Body of pancreas (tissue), 4 donors: ENCODE measurements around the gene HOXB3. TPM values are rescaled to one million over a fixed set of nuclear protein-coding genes. Genes with fewer than 3 reads are reported as not detected.

ENCODE experiments used
- ATAC-seq: fragments of 150-250 bp; one replicate; pipeline ENCODE4 v1.9.1; 2016
- DNase-seq, 4 donors: peaks; one replicate each; pipeline ENCODE4 v3.0.0-alpha.2; 2019
- H3K27ac ChIP-seq, 4 donors: fragments of 200-600 bp; sonication (generic); 1 replicate in 3 of 4; 2 replicates in 1 of 4; pipeline versions ENCODE4 v1.5.1 to v1.6.1; 2016 to 2019; ENCODE audit warnings: mild to moderate bottlenecking in 1 of 4, mixed read lengths in 1 of 4, moderate library complexity in 1 of 4
- H3K27me3 ChIP-seq, 2 donors: fragments of 200-600 bp; sonication (generic); one replicate each; pipeline ENCODE4 v1.6.0; 2016; ENCODE audit warnings: mild to moderate bottlenecking in 1 of 2
- H3K36me3 ChIP-seq, 2 donors: fragments of 200-600 bp; sonication (generic); replicated peaks in 1 of 2; 2 replicates each; pipeline ENCODE4 v1.5.1; 2016; ENCODE audit warnings: low read depth in 2 of 2; ENCODE audit not compliant: insufficient read depth in 1 of 2
- H3K4me1 ChIP-seq: fragments of 200-600 bp; sonication (generic); one replicate; pipeline ENCODE4 v1.6.0; 2016
- H3K4me3 ChIP-seq, 2 donors: fragments of 200-600 bp; sonication (generic); 1 replicate in 1 of 2; 2 replicates in 1 of 2; pipeline ENCODE4 v1.5.1; 2016 to 2019
- H3K9me3 ChIP-seq, 3 donors: fragments of 200-600 bp; sonication (generic); 1 replicate in 2 of 3; 2 replicates in 1 of 3; pipeline ENCODE4 v1.5.1; 2016
- POLR2A ChIP-seq, 3 donors: fragments of 450-650 bp; IDR thresholded peaks; one replicate each; pipeline ENCODE4 v1.6.1; 2016; ENCODE audit warnings: antibody characterized with exemption in 3 of 3, mild to moderate bottlenecking in 2 of 3
- WGBS, 2 donors: methylation state at CpG; one replicate each; pipeline ENCODE4 v1.1.5; 2017; 5-methylcytosine and 5-hydroxymethylcytosine counted together
- intact Hi-C: fragments of 100-400 bp; cut with DNase I; formaldehyde crosslinking; loops from one replicate; pipeline ENCODE4 v1.15.1; 2023
- total RNA-seq, 2 donors: library from RNA; depleted of rRNA; stranded (reverse); fragments of >200 nt; gene quantifications; one replicate each; pipeline ENCODE4 v1.1.0, GENCODE V29; 2016
- TF ChIP-seq, protein P1 (sequence below), 7 experiments: fragments of 450-650 bp in 4 of 7; fragments of 200-600 bp in 3 of 7; sonication (generic) in 3 of 7; IDR thresholded peaks; one replicate each; pipeline ENCODE4 v1.5.1; 2016 to 2019; ENCODE audit warnings: antibody characterized with exemption in 7 of 7

The HOXB3 gene
- total RNA-seq, 2 donors from 2014 or later = 2.9 TPM; not detected in 1

DNA sequence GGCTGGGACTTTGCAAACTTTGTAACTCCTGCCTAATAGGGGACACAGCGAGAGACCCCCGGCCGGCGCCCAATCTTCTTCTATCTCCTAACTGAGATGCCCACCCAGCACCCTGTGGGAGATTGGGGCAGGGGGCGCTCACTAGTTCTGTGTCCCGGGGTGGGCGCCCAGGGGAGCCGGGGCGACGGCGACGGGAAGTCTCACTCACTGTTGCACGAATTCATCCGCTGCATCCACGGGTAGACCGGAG, 7.4 kb upstream of the HOXB3 start:
- intact Hi-C loops = no loop called here
- no peaks in the 10 kb centered on the region for H3K36me3 ChIP-seq
- no peaks in the 10 kb centered on the region for H3K9me3 ChIP-seq
- H3K4me3 ChIP-seq = no peak overlapping the region
- peak overlapping the region in 2 of 4 donors; percentile 8 to 50 for H3K27ac ChIP-seq
- no peak for ATAC-seq
- 2 to 4% methylated on average over 5 to 16 of the region's 16 CpGs for WGBS, 2 donors
- peaks cover 8 to 83% of the 10 kb centered on the region in 2 donors for H3K27me3 ChIP-seq
- peaks cover 46% of the 10 kb centered on the region for H3K4me1 ChIP-seq
- DNase-seq = no peak
- TF ChIP-seq POLR2A (IDR thresholded peaks at IDR 0.05) = no peak
- TF ChIP-seq, protein P1, sequence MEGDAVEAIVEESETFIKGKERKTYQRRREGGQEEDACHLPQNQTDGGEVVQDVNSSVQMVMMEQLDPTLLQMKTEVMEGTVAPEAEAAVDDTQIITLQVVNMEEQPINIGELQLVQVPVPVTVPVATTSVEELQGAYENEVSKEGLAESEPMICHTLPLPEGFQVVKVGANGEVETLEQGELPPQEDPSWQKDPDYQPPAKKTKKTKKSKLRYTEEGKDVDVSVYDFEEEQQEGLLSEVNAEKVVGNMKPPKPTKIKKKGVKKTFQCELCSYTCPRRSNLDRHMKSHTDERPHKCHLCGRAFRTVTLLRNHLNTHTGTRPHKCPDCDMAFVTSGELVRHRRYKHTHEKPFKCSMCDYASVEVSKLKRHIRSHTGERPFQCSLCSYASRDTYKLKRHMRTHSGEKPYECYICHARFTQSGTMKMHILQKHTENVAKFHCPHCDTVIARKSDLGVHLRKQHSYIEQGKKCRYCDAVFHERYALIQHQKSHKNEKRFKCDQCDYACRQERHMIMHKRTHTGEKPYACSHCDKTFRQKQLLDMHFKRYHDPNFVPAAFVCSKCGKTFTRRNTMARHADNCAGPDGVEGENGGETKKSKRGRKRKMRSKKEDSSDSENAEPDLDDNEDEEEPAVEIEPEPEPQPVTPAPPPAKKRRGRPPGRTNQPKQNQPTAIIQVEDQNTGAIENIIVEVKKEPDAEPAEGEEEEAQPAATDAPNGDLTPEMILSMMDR (IDR thresholded peaks at IDR 0.05) = no peak

DNA sequence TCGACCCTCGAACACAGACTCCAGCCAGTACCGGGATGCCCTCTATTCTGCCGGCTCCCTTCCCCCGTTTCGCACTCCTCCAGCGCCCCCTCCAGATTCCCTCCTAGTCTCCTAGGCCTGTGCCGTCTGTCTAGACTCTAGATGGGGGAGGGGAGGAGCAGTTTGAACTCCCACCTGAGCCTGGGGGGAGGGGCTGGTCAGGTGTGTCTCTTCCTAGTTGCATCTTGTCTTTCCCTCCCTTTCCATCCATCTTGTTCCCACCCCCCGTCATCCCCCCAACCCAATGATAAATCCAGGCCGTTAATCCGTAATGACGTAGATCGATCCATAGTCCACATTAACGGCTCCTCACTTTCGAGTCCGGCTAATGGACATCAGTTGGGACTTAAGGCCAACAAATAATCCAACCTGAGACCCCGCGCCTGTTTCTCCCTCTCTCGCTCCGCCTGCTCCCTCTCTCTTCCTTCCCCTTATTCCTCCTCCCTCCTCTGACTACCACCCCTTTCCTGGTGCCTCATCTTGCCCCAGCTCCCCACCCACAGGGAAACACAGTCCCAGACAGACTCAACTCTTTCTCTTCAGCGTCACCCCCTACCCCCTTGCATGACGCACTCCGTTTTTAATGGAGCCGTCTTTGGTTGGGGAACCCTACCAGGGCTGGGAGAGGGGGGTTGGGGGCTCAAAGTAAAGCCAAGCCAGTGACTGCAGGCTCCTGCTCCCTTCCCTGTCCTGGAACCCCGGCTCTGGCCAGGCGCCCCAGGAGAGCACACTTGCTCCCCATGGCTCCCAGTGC, 6.9 kb upstream of the HOXB3 start:
- intact Hi-C loops = no loop called here
- peak overlapping the region in 1 of 4 donors; percentile 8 for H3K27ac ChIP-seq
- no peaks in the 10 kb centered on the region for H3K9me3 ChIP-seq
- DNase-seq = no peak
- H3K4me1 ChIP-seq = peaks cover 42% of the 10 kb centered on the region
- peaks cover 8 to 83% of the 10 kb centered on the region in 2 donors for H3K27me3 ChIP-seq
- 9% methylated on average over 26 of the region's 26 CpGs for WGBS, 2 donors
- no peak overlapping the region for H3K4me3 ChIP-seq
- no peak for ATAC-seq
- H3K36me3 ChIP-seq = no peaks in the 10 kb centered on the region
- TF ChIP-seq, protein P1 (IDR thresholded peaks at IDR 0.05) = no peak
- no peak for TF ChIP-seq POLR2A (IDR thresholded peaks at IDR 0.05)

DNA sequence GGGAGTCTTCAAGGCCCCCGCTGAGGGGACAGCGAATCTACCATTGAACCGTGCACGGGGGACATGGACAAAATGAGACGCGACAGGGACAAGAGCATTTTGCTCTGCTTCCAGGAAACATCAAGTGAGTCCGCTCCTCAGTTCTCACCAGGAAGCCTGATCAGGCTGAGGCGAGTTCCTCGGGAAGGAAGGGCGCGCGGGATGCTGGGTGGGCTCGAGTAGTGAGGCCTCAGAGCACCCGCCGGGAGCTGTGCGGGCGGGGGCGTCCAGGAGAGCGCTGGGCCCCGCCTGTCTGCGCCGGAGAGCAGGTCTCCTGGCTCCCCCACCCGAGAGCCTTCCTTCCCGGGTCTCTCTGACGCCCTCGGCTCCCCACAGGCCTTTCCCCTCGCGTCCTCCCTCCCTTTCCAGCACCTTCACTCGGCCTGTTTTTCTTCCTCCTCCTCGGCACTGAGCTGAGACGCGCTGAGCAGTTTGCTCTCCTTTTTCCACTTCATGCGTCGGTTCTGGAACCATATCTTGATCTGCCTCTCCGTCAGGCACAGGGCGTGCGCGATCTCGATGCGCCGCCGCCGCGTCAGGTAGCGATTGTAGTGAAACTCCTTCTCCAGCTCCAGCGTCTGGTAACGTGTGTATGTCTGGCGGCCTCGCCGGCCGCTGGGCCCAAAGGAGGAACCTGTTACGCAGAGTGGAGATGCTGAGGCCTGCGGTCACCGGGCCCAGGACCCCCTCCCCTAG, 6.1 kb upstream of the HOXB3 start:
- DNase-seq (no peak), ATAC-seq (no peak)
- Histone ChIP-seq H3K27ac (no peak overlapping the region), H3K36me3 (no peaks in the 10 kb centered on the region), H3K4me1 (peaks cover 35% of the 10 kb centered on the region), H3K27me3 (peaks cover 7 to 75% of the 10 kb centered on the region in 2 donors), H3K9me3 (no peaks in the 10 kb centered on the region), H3K4me3 (no peak overlapping the region)
- TF ChIP-seq, protein P1 (IDR thresholded peaks at IDR 0.05) = no peak
- TF ChIP-seq POLR2A (IDR thresholded peaks at IDR 0.05) = no peak
- 11% methylated on average over 27 to 53 of the region's 54 CpGs for WGBS, 2 donors
- intact Hi-C loops = no loop called here

DNA sequence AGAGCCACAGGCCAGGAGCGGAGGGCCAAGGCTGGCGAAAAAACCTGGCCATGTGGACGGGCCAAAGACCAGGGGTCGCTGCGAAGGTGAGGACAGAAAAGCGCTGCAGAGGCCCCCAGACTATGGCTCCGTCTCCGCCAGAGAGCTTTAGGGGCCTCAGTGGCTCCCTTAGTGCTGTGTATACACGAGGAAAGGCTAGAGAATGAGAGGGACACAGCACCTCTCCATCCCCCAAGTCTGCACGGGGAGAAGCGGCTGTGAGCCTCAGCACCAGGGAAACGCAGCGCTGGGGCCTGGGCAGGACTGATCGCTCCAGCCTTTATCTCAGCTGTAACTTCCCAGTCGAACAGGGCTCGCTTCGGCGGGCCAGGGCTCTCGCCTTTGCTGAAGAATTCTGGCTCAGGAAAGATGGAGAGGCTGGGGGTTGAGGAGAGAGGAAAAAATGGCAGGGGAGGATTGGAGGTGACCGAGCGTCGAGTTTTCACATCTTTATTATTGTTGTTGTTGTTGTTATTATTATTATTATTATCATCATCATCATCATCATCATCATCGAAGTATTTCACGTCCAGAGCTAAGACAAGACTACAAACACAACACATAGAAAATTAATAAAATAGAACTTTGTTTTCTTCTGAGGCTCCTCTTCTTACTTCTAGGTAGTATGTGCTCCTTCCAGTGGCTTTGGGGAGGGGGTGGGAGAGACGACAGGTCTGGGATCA, 5.4 kb upstream of the HOXB3 start:
- ATAC-seq (no peak), DNase-seq (no peak)
- Histone ChIP-seq H3K27me3 (peaks cover 5 to 71% of the 10 kb centered on the region in 2 donors), H3K4me3 (no peak overlapping the region), H3K36me3 (no peaks in the 10 kb centered on the region), H3K9me3 (no peaks in the 10 kb centered on the region), H3K27ac (no peak overlapping the region), H3K4me1 (peaks cover 35% of the 10 kb centered on the region)
- WGBS, 2 donors = 25 to 28% methylated on average over 25 of the region's 25 CpGs
- TF ChIP-seq, protein P1 (IDR thresholded peaks at IDR 0.05) = no peak
- TF ChIP-seq POLR2A (IDR thresholded peaks at IDR 0.05) = no peak
- intact Hi-C loops = no loop called here
